SHP77 treated with DMSO at 0.1 percent for 48 hours (cell line): ENCODE results near the gene IL31.

ENCODE experiments used
- DNase-seq: peaks from one replicate; lab custom pipeline; 2025; lab: John Stamatoyannopoulos, UW

IL31 gene

GRCh38 chr12:122128481-122128880, 45.5 kb downstream of the IL31 start:
- DNase-seq = no peak

- DNase-seq = no peak
These were observed 46.2 kb downstream of the IL31 start for GRCh38 chr12:122127839-122128238.

- DNase-seq = no peak
These were observed 47.1 kb downstream of the IL31 start for GRCh38 chr12:122126713-122127597.

GRCh38 chr12:122126342-122126635, 47.7 kb downstream of the IL31 start:
- DNase-seq = no peak

GRCh38 chr12:122125452-122126341, 48.3 kb downstream of the IL31 start:
- DNase-seq = no peak

GRCh38 chr12:122124370-122124769, 49.7 kb downstream of the IL31 start:
- DNase-seq = no peak

- no peak for DNase-seq
These were observed 50.3 kb downstream of the IL31 start for GRCh38 chr12:122123761-122124145.

- peak; percentile 6 for DNase-seq
These were observed 50.8 kb downstream of the IL31 start for GRCh38 chr12:122123051-122123760.
